SK-N-SH (cell line): Measurements from ENCODE around the gene ATF6. TPM values are rescaled to one million over a fixed set of nuclear protein-coding genes. Genes with fewer than 3 reads are reported as not detected.

Experiments
- CHD2 ChIP-seq: fragments of 150-350 bp; IDR thresholded peaks from 2 replicates; pipeline ENCODE4 v1.6.1; 2018; ENCODE audit warnings: low read length; ENCODE audit not compliant: partially characterized antibody
- EP300 ChIP-seq, 2 experiments: IDR thresholded peaks; 2 replicates each; pipeline versions ENCODE4 v1.4.0 to v1.6.1; 2012; ENCODE audit warnings: borderline replicate concordance in 1 of 2, low read depth in 1 of 2, low read length in 1 of 2
- EZH2phosphoT487 ChIP-seq: fragments of 200-600 bp; sonication (generic); IDR thresholded peaks from 2 replicates; pipeline ENCODE4 v1.6.1; 2017; ENCODE audit warnings: low read depth, mixed run types, mild to moderate bottlenecking, antibody characterized with exemption, moderate library complexity, borderline replicate concordance
- FOSL2 ChIP-seq: IDR thresholded peaks from 2 replicates; pipeline ENCODE4 v1.4.0; 2012; ENCODE audit warnings: low read depth, mild to moderate bottlenecking, moderate library complexity, borderline replicate concordance
- FOXJ3 ChIP-seq: sonication (generic); formaldehyde crosslinking; IDR thresholded peaks from 2 replicates; pipeline ENCODE4 v1.5.1; 2020; ENCODE audit warnings: mild to moderate bottlenecking, missing genetic modification reagents
- FOXM1 ChIP-seq: IDR thresholded peaks from 2 replicates; pipeline ENCODE4 v1.4.0; 2012; ENCODE audit warnings: low read depth, mild to moderate bottlenecking
- GATA2 ChIP-seq: sonication (generic); formaldehyde crosslinking; IDR thresholded peaks from 2 replicates; pipeline ENCODE4 v1.5.0; 2020; ENCODE audit warnings: mild to moderate bottlenecking, missing genetic modification reagents
- IRF3 ChIP-seq: fragments of 150-350 bp; IDR thresholded peaks from 2 replicates; pipeline ENCODE4 v1.6.1; 2016; ENCODE audit warnings: mild to moderate bottlenecking, low read depth, low read length
- MAX ChIP-seq: IDR thresholded peaks from 2 replicates; pipeline ENCODE4 v1.4.0; 2012; ENCODE audit warnings: low read depth
- MEF2A ChIP-seq: IDR thresholded peaks from 2 replicates; pipeline ENCODE4 v1.4.0; 2012; ENCODE audit warnings: low read depth, borderline replicate concordance
- MXI1 ChIP-seq: IDR thresholded peaks from 2 replicates; pipeline ENCODE4 v1.6.1; 2012; ENCODE audit warnings: mild to moderate bottlenecking, low read depth, low read length, improper control_type of control experiment
- POLR2AphosphoS5 ChIP-seq: IDR thresholded peaks from 2 replicates; pipeline ENCODE4 v1.6.1; 2012; ENCODE audit warnings: low read depth, low read length
- RCOR1 ChIP-seq: fragments of 150-350 bp; IDR thresholded peaks from 2 replicates; pipeline ENCODE4 v1.6.1; 2017; ENCODE audit warnings: antibody characterized with exemption, low read length
- REST ChIP-seq: IDR thresholded peaks from 2 replicates; pipeline ENCODE4 v1.6.1; 2012; ENCODE audit warnings: mild to moderate bottlenecking, low read depth, low read length, moderate library complexity
- RXRA ChIP-seq: IDR thresholded peaks from 2 replicates; pipeline ENCODE4 v1.4.0; 2012; ENCODE audit warnings: low read depth, mild to moderate bottlenecking, borderline replicate concordance
- TEAD4 ChIP-seq: IDR thresholded peaks from 2 replicates; pipeline ENCODE4 v1.4.0; 2012; ENCODE audit warnings: mild to moderate bottlenecking, borderline replicate concordance; ENCODE audit not compliant: insufficient read depth
- YY1 ChIP-seq: IDR thresholded peaks from 2 replicates; pipeline ENCODE4 v1.4.0; 2012; ENCODE audit warnings: low read depth, mild to moderate bottlenecking
- polyA plus RNA-seq, 3 experiments: library from polyadenylated mRNA; depleted of rRNA; stranded (reverse); fragments of >200 nt; gene quantifications; 2 replicates each; pipeline ENCODE4 v1.2.3, GENCODE V29; 2012
- TF ChIP-seq, protein P1 (sequence below): fragments of 200-600 bp; sonication (generic); IDR thresholded peaks from 2 replicates; pipeline ENCODE4 v1.6.1; 2017; ENCODE audit warnings: antibody characterized with exemption, mild to moderate bottlenecking, moderate library complexity

ATF6 gene
- polyA plus RNA-seq, 1 of the 3 experiments (the other 2 are of a cell fraction): 8.8 TPM

GRCh38 chr1:161726473-161727255 lies 39.5 kb upstream of the ATF6 start (continued):
- TF ChIP-seq TEAD4 (0 out of 2 replicates have a peak, but pooled peaks have one; percentile 11), MAX (no peak; the same call in 1 of the 2 replicates), RXRA (peak; percentile 28; the same call in 1 of the 2 replicates), POLR2AphosphoS5 (peak; percentile 71; the same call in 1 of the 2 replicates), FOSL2 (no peak), MEF2A (no peak), EP300 (IDR thresholded peaks at IDR 0.05; ENCODE audit: borderline replicate concordance in 1 of 2, low read depth in 1 of 2, low read length in 1 of 2) (no peak), RCOR1 (no peak), IRF3 (no peak), CHD2 (peak; percentile 59), REST (peak; percentile 64; the same call in 1 of the 2 replicates), FOXJ3 (no peak), EZH2phosphoT487 (no peak), YY1 (no peak), GATA2 (CRISPR knock-in tag) (no peak), MXI1 (no peak), FOXM1 (no peak)
- TF ChIP-seq, protein P1, sequence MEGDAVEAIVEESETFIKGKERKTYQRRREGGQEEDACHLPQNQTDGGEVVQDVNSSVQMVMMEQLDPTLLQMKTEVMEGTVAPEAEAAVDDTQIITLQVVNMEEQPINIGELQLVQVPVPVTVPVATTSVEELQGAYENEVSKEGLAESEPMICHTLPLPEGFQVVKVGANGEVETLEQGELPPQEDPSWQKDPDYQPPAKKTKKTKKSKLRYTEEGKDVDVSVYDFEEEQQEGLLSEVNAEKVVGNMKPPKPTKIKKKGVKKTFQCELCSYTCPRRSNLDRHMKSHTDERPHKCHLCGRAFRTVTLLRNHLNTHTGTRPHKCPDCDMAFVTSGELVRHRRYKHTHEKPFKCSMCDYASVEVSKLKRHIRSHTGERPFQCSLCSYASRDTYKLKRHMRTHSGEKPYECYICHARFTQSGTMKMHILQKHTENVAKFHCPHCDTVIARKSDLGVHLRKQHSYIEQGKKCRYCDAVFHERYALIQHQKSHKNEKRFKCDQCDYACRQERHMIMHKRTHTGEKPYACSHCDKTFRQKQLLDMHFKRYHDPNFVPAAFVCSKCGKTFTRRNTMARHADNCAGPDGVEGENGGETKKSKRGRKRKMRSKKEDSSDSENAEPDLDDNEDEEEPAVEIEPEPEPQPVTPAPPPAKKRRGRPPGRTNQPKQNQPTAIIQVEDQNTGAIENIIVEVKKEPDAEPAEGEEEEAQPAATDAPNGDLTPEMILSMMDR: no peak
